ENCODE measurements around the gene PDGFA. TPM values are rescaled to one million over a fixed set of nuclear protein-coding genes. Genes with fewer than 3 reads are reported as not detected.

Gene PDGFA
- total RNA-seq, 1 experiment from 2014 or later: 35.8 TPM

DNA sequence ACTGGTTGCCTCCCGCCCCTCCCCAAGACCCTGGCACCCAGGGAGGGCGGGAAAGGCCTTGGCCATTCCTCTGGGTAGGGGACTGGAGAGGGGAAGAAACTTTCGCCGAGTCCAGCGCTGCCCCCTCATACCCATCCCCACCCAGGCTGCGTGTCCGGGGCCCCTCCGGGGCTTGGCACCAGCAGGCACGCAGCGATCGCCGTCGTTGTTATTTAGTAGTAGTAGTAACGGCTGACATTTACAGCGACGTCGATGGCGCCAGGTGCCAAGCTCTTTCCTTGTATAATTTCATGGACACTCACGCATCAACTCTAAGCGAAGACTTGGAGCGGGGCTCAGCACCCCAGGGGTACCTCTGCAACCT lies 3.3 kb upstream of the PDGFA start:
- Histone ChIP-seq H2AFZ (ENCODE audit: low read length) (no peak overlapping the region), H2BK12ac (ENCODE audit: insufficient read length, low read depth, low read length) (no peak overlapping the region), H3K56ac (ENCODE audit: insufficient read length, low read depth, low read length) (no peak overlapping the region), H3K27me3 (ENCODE audit: insufficient read depth, low read length) (peaks cover 30% of the 10 kb centered on the region; the same call in 1 of the 2 replicates), H3K4ac (ENCODE audit: low read depth, low read length) (no peak overlapping the region), H3K9me3 (ENCODE audit: control insufficient read depth, low read depth, low read length) (no peaks in the 10 kb centered on the region), H3T11ph (ENCODE audit: low read length) (no peak overlapping the region), H3K79me1 (ENCODE audit: insufficient read depth, low read depth, low read length, poor library complexity, severe bottlenecking) (no peaks in the 10 kb centered on the region), H2BK20ac (ENCODE audit: low read depth, low read length, poor library complexity, severe bottlenecking) (no peak overlapping the region), H2BK120ac (ENCODE audit: low read depth, low read length, poor library complexity, severe bottlenecking) (no peak overlapping the region), H4K5ac (ENCODE audit: insufficient read length, low read depth, low read length) (no peak overlapping the region), H3K79me2 (ENCODE audit: insufficient read depth, low read length) (no peaks in the 10 kb centered on the region), H3K27ac (ENCODE audit: insufficient read length, low read depth, low read length) (no peak overlapping the region), H2AK5ac (ENCODE audit: insufficient read length, low read length) (no peak overlapping the region), H2BK15ac (ENCODE audit: low read depth, low read length) (no peak overlapping the region), H2BK5ac (ENCODE audit: insufficient read length, low read length) (no peak overlapping the region), H3K4me1 (ENCODE audit: insufficient read depth, low read length) (peaks cover 2% of the 10 kb centered on the region; the same call in 1 of the 2 replicates), H3K4me2 (ENCODE audit: insufficient read depth, insufficient read length, low read length) (peak overlapping the region; percentile 4), H3K14ac (ENCODE audit: insufficient read depth, low read length) (no peak overlapping the region; the same call in 1 of the 2 replicates), H3K23me2 (ENCODE audit: insufficient read length, low read depth, low read length, poor library complexity, severe bottlenecking) (peaks cover 29% of the 10 kb centered on the region), H4K91ac (ENCODE audit: insufficient read length, low read depth, low read length) (no peak overlapping the region), H3K9ac (ENCODE audit: extremely low read depth, insufficient read length, low read length) (no peak overlapping the region), H4K20me1 (ENCODE audit: control insufficient read depth, insufficient read depth, insufficient read length) (no peaks in the 10 kb centered on the region), H4K8ac (replicated peaks; ENCODE audit: insufficient read length, low read depth, low read length) (no peak overlapping the region), H3K18ac (ENCODE audit: insufficient read length, low read depth, low read length) (no peak overlapping the region), H3K23ac (ENCODE audit: insufficient read length, low read depth, low read length) (no peak overlapping the region)
- Mint-ChIP-seq H3K36me3 (ENCODE audit: insufficient read depth in 1 of 3, low read depth in 3 of 3) (no peaks in the 10 kb centered on the region), H3K27me3 (ENCODE audit: low read depth) (peaks cover 73% of the 10 kb centered on the region), H3K4me1 (peaks cover 3 to 15% of the 10 kb centered on the region in 2 experiments; a peak in 3 of 4 replicates), H3K9me3 (no peaks in the 10 kb centered on the region; a peak in 1 of 5 replicates), H3K4me3 (no peak overlapping the region), H3K27ac (no peak overlapping the region)
- no peak for DNase-seq
- TF ChIP-seq, protein P1, sequence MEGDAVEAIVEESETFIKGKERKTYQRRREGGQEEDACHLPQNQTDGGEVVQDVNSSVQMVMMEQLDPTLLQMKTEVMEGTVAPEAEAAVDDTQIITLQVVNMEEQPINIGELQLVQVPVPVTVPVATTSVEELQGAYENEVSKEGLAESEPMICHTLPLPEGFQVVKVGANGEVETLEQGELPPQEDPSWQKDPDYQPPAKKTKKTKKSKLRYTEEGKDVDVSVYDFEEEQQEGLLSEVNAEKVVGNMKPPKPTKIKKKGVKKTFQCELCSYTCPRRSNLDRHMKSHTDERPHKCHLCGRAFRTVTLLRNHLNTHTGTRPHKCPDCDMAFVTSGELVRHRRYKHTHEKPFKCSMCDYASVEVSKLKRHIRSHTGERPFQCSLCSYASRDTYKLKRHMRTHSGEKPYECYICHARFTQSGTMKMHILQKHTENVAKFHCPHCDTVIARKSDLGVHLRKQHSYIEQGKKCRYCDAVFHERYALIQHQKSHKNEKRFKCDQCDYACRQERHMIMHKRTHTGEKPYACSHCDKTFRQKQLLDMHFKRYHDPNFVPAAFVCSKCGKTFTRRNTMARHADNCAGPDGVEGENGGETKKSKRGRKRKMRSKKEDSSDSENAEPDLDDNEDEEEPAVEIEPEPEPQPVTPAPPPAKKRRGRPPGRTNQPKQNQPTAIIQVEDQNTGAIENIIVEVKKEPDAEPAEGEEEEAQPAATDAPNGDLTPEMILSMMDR (conservative IDR thresholded peaks at IDR 0.05): no peak
- no CpG with 5 or more reads among the region's 21 CpGs for WGBS (ENCODE audit: extremely low coverage, insufficient read length, low lambda C conversion rate)

All from H9 (cell line).